H9 (cell line): ENCODE data around the gene CELA2B. TPM values are rescaled to one million over a fixed set of nuclear protein-coding genes. Genes with fewer than 3 reads are reported as not detected.
"Not testable (repeated sequence)": the region's sequence is repeated elsewhere in the genome, so short reads cannot be mapped to it uniquely, and the experiment has no call there.

Experiments
- DNase-seq: peaks from one replicate; pipeline ENCODE4 v3.0.0-alpha.2; 2017
- H2AFZ ChIP-seq: one replicate; pipeline ENCODE4 v1.6.1; 2013; ENCODE audit warnings: mild to moderate bottlenecking, low read length, control low read depth, moderate library complexity
- H2AK5ac ChIP-seq: 2 replicates; pipeline ENCODE4 v1.6.1; 2013; ENCODE audit warnings: low read length, control low read depth, mixed read lengths; ENCODE audit not compliant: insufficient read length
- H2BK120ac ChIP-seq: one replicate; pipeline ENCODE4 v1.6.1; 2013; ENCODE audit warnings: low read depth, mild to moderate bottlenecking, low read length, control low read depth, inconsistent platforms; ENCODE audit not compliant: poor library complexity, severe bottlenecking
- H2BK12ac ChIP-seq: 2 replicates; pipeline ENCODE4 v1.6.1; 2013; ENCODE audit warnings: low read length, control low read depth, mixed read lengths, low read depth; ENCODE audit not compliant: insufficient read length
- H2BK15ac ChIP-seq: 2 replicates; pipeline ENCODE4 v1.6.1; 2013; ENCODE audit warnings: low read depth, low read length, control low read depth
- H2BK20ac ChIP-seq: one replicate; pipeline ENCODE4 v1.6.1; 2013; ENCODE audit warnings: low read depth, mild to moderate bottlenecking, low read length, control low read depth, inconsistent platforms; ENCODE audit not compliant: poor library complexity, severe bottlenecking
- H2BK5ac ChIP-seq: 2 replicates; pipeline ENCODE4 v1.6.1; 2013; ENCODE audit warnings: low read length, control low read depth, mixed read lengths; ENCODE audit not compliant: insufficient read length
- H3K14ac ChIP-seq: 2 replicates; pipeline ENCODE4 v1.6.1; 2013; ENCODE audit warnings: low read length, control low read depth; ENCODE audit not compliant: insufficient read depth
- H3K18ac ChIP-seq: 2 replicates; pipeline ENCODE4 v1.6.1; 2013; ENCODE audit warnings: low read depth, mild to moderate bottlenecking, mixed read lengths, low read length, control low read depth; ENCODE audit not compliant: insufficient read length
- H3K23ac ChIP-seq: 2 replicates; pipeline ENCODE4 v1.6.1; 2013; ENCODE audit warnings: low read length, control low read depth, mixed read lengths, low read depth; ENCODE audit not compliant: insufficient read length
- H3K23me2 ChIP-seq: 2 replicates; pipeline ENCODE4 v1.6.1; 2013; ENCODE audit warnings: low read depth, mild to moderate bottlenecking, mixed read lengths, low read length, control low read depth; ENCODE audit not compliant: insufficient read length, poor library complexity, severe bottlenecking
- H3K27ac ChIP-seq: 2 replicates; pipeline ENCODE4 v1.5.1; 2013; ENCODE audit warnings: low read length, control low read depth, mixed read lengths, low read depth; ENCODE audit not compliant: insufficient read length
- H3K27me3 ChIP-seq: 2 replicates; pipeline ENCODE4 v1.6.1; 2013; ENCODE audit warnings: low read length, control low read depth, inconsistent platforms; ENCODE audit not compliant: insufficient read depth
- H3K4ac ChIP-seq: 2 replicates; pipeline ENCODE4 v1.6.1; 2013; ENCODE audit warnings: low read depth, mild to moderate bottlenecking, control low read depth, inconsistent platforms, low read length, moderate library complexity
- H3K4me1 ChIP-seq: 2 replicates; pipeline ENCODE4 v1.6.1; 2013; ENCODE audit warnings: low read length, control low read depth, inconsistent platforms; ENCODE audit not compliant: insufficient read depth
- H3K4me2 ChIP-seq: 2 replicates; pipeline ENCODE4 v1.6.1; 2013; ENCODE audit warnings: low read length, control low read depth, mixed read lengths; ENCODE audit not compliant: insufficient read length, insufficient read depth
- H3K56ac ChIP-seq: 2 replicates; pipeline ENCODE4 v1.6.1; 2013; ENCODE audit warnings: low read depth, mild to moderate bottlenecking, mixed read lengths, low read length, control low read depth; ENCODE audit not compliant: insufficient read length
- H3K79me1 ChIP-seq: 2 replicates; pipeline ENCODE4 v1.6.1; 2013; ENCODE audit warnings: low read depth, mild to moderate bottlenecking, moderate library complexity, low read length, control low read depth, inconsistent platforms; ENCODE audit not compliant: insufficient read depth, poor library complexity, severe bottlenecking
- H3K79me2 ChIP-seq: 2 replicates; pipeline ENCODE4 v1.6.1; 2013; ENCODE audit warnings: low read length, control low read depth, inconsistent platforms; ENCODE audit not compliant: insufficient read depth
- H3K9ac ChIP-seq: 2 replicates; pipeline ENCODE4 v1.6.1; 2013; ENCODE audit warnings: low read length, control low read depth, mixed read lengths; ENCODE audit not compliant: insufficient read length; ENCODE audit errors: extremely low read depth
- H3K9me3 ChIP-seq: one replicate; pipeline ENCODE4 v1.6.1; 2013; ENCODE audit warnings: low read depth, low read length, inconsistent platforms; ENCODE audit not compliant: control insufficient read depth
- H3T11ph ChIP-seq: one replicate; pipeline ENCODE4 v1.6.1; 2013; ENCODE audit warnings: mild to moderate bottlenecking, low read length, control low read depth, inconsistent platforms
- H4K20me1 ChIP-seq: one replicate; pipeline ENCODE4 v1.6.1; 2013; ENCODE audit not compliant: control insufficient read depth, insufficient read length, insufficient read depth
- H4K5ac ChIP-seq: 2 replicates; pipeline ENCODE4 v1.6.1; 2013; ENCODE audit warnings: low read depth, mild to moderate bottlenecking, mixed read lengths, low read length, control low read depth; ENCODE audit not compliant: insufficient read length
- H4K8ac ChIP-seq: replicated peaks from 2 replicates; pipeline ENCODE4 v1.6.1; 2013; ENCODE audit warnings: low read length, control low read depth, mixed read lengths, low read depth; ENCODE audit not compliant: insufficient read length
- H4K91ac ChIP-seq: 2 replicates; pipeline ENCODE4 v1.6.1; 2013; ENCODE audit warnings: low read depth, mild to moderate bottlenecking, moderate library complexity, mixed read lengths, low read length, control low read depth; ENCODE audit not compliant: insufficient read length
- H3K27ac Mint-ChIP-seq, 3 experiments: 2 replicates in 2 of 3; 3 replicates in 1 of 3; pipeline ENCODE4 v1.8.0; 2020 to 2021; ENCODE audit warnings: mixed read lengths in 3 of 3, mild to moderate bottlenecking in 1 of 3, moderate library complexity in 1 of 3
- H3K27me3 Mint-ChIP-seq: 2 replicates; pipeline ENCODE4 v1.8.0; 2021; ENCODE audit warnings: low read depth, mild to moderate bottlenecking, moderate library complexity, mixed read lengths
- H3K36me3 Mint-ChIP-seq, 3 experiments: 2 replicates in 2 of 3; 3 replicates in 1 of 3; pipeline ENCODE4 v1.8.0; 2020 to 2021; ENCODE audit warnings: low read depth in 3 of 3, mixed read lengths in 3 of 3; ENCODE audit not compliant: insufficient read depth in 1 of 3
- H3K4me1 Mint-ChIP-seq, 2 experiments: 2 replicates each; pipeline ENCODE4 v1.8.0; 2020; ENCODE audit warnings: mixed read lengths in 2 of 2
- H3K4me3 Mint-ChIP-seq, 2 experiments: 2 replicates in 1 of 2; 3 replicates in 1 of 2; pipeline ENCODE4 v1.8.0; 2020 to 2021; ENCODE audit warnings: mild to moderate bottlenecking in 2 of 2, mixed read lengths in 2 of 2, moderate library complexity in 1 of 2
- H3K9me3 Mint-ChIP-seq, 2 experiments: 2 replicates in 1 of 2; 3 replicates in 1 of 2; pipeline ENCODE4 v1.8.0; 2020; ENCODE audit warnings: mild to moderate bottlenecking in 2 of 2, mixed read lengths in 2 of 2, moderate library complexity in 1 of 2
- WGBS: extraction: QIAGEN DNeasy Blood & Tissue Kit; methylation state at CpG from one replicate; pipeline ENCODE4 v1.1.7; 2013; ENCODE audit warnings: missing lambda C conversion rate, low lambda C conversion rate, mixed read lengths; ENCODE audit not compliant: insufficient read length; ENCODE audit errors: extremely low coverage; 5-methylcytosine and 5-hydroxymethylcytosine counted together
- total RNA-seq: library from RNA; stranded (reverse); gene quantifications from 2 replicates; pipeline ENCODE4 v1.2.1, GENCODE V29; 2021
- TF ChIP-seq, protein P1 (sequence below): fragments of 200-600 bp; sonication (generic); conservative IDR thresholded peaks from 3 replicates; pipeline ENCODE4 v1.8.0; 2021; ENCODE audit warnings: antibody characterized with exemption, mild to moderate bottlenecking

The CELA2B gene
- total RNA-seq, 1 experiment from 2014 or later, result not detected

DNA sequence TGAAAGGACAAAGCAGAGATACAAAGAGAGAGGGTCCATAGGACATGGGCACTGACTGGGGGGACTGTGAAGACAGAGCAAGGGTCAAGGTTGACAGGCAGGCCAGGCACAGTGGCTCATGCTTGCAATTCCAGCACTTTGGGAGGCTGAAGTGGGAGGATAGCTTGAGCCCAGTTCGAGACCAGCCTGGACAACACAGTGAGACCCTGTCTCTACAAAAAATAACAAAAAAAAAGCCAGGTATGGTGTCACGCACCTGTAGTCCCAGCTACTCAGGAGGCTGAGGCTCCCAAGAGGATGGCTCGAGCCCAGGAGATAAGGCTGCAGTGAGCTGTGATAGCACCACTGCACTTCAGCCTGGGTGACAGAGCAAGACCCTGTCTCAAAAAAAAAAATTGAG is 43.7 kb downstream of the CELA2B start:
- Mint-ChIP-seq H3K27ac (no peak overlapping the region), H3K27me3 (no peaks in the 10 kb centered on the region), H3K4me3 (no peak overlapping the region), H3K9me3 (no peaks in the 10 kb centered on the region), H3K4me1 (peaks cover 10 to 22% of the 10 kb centered on the region in 2 experiments), H3K36me3 (peaks cover 13 to 36% (median 17%) of the 10 kb centered on the region in 3 experiments; a peak in 6 of 7 replicates)
- Histone ChIP-seq H3K4me1 (no peaks in the 10 kb centered on the region; the same call in 1 of the 2 replicates), H2AFZ (no peak overlapping the region), H4K20me1 (no peaks in the 10 kb centered on the region), H3K23ac (no peak overlapping the region), H2AK5ac (no peak overlapping the region), H3K9ac (no peak overlapping the region), H4K91ac (no peak overlapping the region), H2BK120ac (no peak overlapping the region), H3K9me3 (no peaks in the 10 kb centered on the region), H3K79me1 (no peaks in the 10 kb centered on the region), H3T11ph (no peak overlapping the region), H2BK20ac (no peak overlapping the region), H3K56ac (no peak overlapping the region), H2BK12ac (no peak overlapping the region), H3K18ac (no peak overlapping the region), H3K4ac (no peak overlapping the region), H3K27ac (no peak overlapping the region), H3K79me2 (no peaks in the 10 kb centered on the region), H3K4me2 (no peak overlapping the region), H4K5ac (no peak overlapping the region), H2BK5ac (no peak overlapping the region), H2BK15ac (no peak overlapping the region), H3K23me2 (no peaks in the 10 kb centered on the region), H4K8ac (no peak overlapping the region), H3K14ac (no peak overlapping the region), H3K27me3 (no peaks in the 10 kb centered on the region)
- no CpG with 5 or more reads among the region's 3 CpGs for WGBS
- TF ChIP-seq, protein P1, sequence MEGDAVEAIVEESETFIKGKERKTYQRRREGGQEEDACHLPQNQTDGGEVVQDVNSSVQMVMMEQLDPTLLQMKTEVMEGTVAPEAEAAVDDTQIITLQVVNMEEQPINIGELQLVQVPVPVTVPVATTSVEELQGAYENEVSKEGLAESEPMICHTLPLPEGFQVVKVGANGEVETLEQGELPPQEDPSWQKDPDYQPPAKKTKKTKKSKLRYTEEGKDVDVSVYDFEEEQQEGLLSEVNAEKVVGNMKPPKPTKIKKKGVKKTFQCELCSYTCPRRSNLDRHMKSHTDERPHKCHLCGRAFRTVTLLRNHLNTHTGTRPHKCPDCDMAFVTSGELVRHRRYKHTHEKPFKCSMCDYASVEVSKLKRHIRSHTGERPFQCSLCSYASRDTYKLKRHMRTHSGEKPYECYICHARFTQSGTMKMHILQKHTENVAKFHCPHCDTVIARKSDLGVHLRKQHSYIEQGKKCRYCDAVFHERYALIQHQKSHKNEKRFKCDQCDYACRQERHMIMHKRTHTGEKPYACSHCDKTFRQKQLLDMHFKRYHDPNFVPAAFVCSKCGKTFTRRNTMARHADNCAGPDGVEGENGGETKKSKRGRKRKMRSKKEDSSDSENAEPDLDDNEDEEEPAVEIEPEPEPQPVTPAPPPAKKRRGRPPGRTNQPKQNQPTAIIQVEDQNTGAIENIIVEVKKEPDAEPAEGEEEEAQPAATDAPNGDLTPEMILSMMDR, result no peak
- DNase-seq, result no peak

DNA sequence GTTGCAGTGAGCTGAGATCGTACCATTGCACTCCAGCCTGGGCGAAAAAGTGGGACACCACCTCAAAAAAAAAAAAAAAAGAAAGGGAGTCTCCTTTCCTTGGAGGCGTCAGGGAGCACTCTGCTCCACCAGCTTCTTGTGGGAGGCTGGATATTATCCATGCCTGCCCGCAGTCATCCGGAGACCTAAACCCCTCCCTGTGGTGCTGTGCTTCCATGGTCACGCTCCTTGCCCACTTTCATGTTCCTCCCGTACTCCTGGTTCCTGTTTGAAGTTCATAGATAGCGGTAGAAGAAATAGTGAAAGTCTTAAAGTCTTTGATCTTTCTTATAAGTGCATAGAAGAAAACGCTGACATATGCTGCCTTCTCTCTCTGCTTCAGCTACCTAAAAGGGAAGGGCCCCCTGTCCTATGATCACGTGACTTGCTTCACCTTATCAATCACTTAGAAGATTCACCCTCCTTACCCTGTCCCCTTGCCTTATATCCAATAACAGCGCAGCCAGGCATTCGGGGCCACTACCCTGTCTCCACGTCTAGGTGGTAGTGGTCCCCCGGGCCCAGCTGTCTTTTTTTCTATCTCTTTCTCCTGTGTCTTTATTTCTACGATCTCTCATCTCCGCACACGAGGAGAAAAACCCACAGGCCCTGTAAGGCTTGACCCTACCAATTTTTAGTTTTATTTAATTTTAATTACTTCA is 45.5 kb downstream of the CELA2B start:
- not testable (repeated sequence) for H3K23ac ChIP-seq, H4K5ac ChIP-seq, H2BK20ac ChIP-seq, H3K14ac ChIP-seq, H4K91ac ChIP-seq, H3K9me3 Mint-ChIP-seq, H2BK5ac ChIP-seq, H2BK15ac ChIP-seq, H4K20me1 ChIP-seq, H4K8ac ChIP-seq, H3K27me3 Mint-ChIP-seq, H3K4me3 Mint-ChIP-seq, H3T11ph ChIP-seq, H3K9ac ChIP-seq, H2BK12ac ChIP-seq, H3K4me1 ChIP-seq, H3K9me3 ChIP-seq, H2AFZ ChIP-seq, H3K27me3 ChIP-seq, H3K23me2 ChIP-seq, H3K56ac ChIP-seq, H3K79me1 ChIP-seq, DNase-seq, H3K18ac ChIP-seq, H2AK5ac ChIP-seq, H3K27ac ChIP-seq, H3K4ac ChIP-seq, H3K4me2 ChIP-seq, H2BK120ac ChIP-seq, H3K79me2 ChIP-seq
- H3K36me3 Mint-ChIP-seq, result peaks cover 11 to 28% (median 16%) of the 10 kb centered on the region in 3 experiments; a peak in 6 of 7 replicates
- H3K4me1 Mint-ChIP-seq, result peaks cover 20 to 35% of the 10 kb centered on the region in 2 experiments
- no CpG with 5 or more reads among the region's 17 CpGs for WGBS
- H3K27ac Mint-ChIP-seq, result peak overlapping the region in 1 of 3 experiments; percentile 18; a peak in 2 of 7 replicates
